ENCODE data around the gene ST6GALNAC4. TPM values are rescaled to one million over a fixed set of nuclear protein-coding genes. Genes with fewer than 3 reads are reported as not detected.

Gene ST6GALNAC4
- 10 to 100 TPM; 22.0 to 25.7 (median 24.7) TPM for total RNA-seq

DNA sequence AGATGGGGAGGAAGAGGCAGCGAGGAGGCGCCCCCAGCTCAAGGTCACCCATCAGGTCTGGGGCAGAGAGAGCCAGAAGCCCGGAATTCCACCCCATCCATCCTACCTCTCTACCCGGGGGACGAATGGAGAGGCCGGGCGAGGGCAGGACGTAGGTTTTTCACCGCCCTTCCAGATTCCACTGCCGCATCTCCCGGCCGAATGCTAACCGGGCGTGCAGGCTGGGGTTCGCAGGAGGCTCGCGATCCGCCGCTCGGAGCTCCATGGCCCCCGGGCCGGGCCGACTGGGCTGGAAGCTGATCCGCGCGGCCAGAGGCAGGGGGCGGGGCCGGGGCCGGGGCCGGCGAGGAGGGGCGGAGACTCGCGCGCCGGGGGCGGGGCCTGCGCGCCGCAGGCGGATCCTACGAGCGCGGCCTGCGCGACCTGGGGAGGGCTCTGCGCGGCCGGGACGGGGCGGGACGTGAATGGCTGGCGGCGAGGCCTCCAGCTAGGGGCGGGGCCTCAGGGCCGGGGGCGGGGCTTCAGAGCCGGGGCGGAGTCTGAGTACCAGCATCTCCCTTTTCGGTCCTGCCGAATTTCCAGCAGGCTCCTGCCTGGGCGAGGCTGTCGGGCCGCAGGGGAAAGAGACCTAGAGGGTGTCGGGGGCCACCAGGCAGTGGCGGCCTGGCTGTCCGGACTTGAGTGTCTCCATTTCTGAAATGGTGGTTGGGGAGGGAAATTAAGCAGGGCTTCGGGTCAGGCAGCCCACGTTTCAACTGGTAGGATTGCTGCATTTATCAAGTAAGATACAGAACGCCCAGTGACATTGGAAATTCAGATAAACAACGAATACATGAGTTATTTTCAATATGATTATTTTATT, at the start of gene ST6GALNAC4:
Gene ST6GALNAC4, minus strand, starts transcription at position 322 of the 862 bp plus-strand sequence. CDS start 622 bp downstream, outside the sequence.
- no peaks in the 10 kb centered on the region for H3K27me3 Mint-ChIP-seq (ENCODE audit: low read depth)
- H3K4me1 Mint-ChIP-seq (ENCODE audit: low read depth) = peaks cover 47% of the 10 kb centered on the region
- no peaks in the 10 kb centered on the region for H3K9me3 Mint-ChIP-seq
- H3K4me3 Mint-ChIP-seq = peak within 1 kb of the TSS; percentile 83
- ATAC-seq (peak; percentile 96 to 98), DNase-seq (peak; percentile 95)
- no peaks in the 10 kb centered on the region for H3K36me3 Mint-ChIP-seq (ENCODE audit: insufficient read depth)

- peaks cover 5% of the 10 kb centered on the region for H3K36me3 Mint-ChIP-seq (ENCODE audit: insufficient read depth)
- DNase-seq (no peak), ATAC-seq (no peak)
- no peaks in the 10 kb centered on the region for H3K9me3 Mint-ChIP-seq
- H3K27me3 Mint-ChIP-seq (ENCODE audit: low read depth) = no peaks in the 10 kb centered on the region
- H3K4me3 Mint-ChIP-seq = peak overlapping the region; percentile 69
- H3K4me1 Mint-ChIP-seq (ENCODE audit: low read depth) = peaks cover 98% of the 10 kb centered on the region
Observed at GRCh38 chr9:127965953-127966352, 49.1 kb upstream of the ST6GALNAC4 start.

- H3K36me3 Mint-ChIP-seq (ENCODE audit: insufficient read depth) = peaks cover 10% of the 10 kb centered on the region
- peaks cover 98% of the 10 kb centered on the region for H3K4me1 Mint-ChIP-seq (ENCODE audit: low read depth)
- DNase-seq = no peak
- no peaks in the 10 kb centered on the region for H3K27me3 Mint-ChIP-seq (ENCODE audit: low read depth)
- no peaks in the 10 kb centered on the region for H3K9me3 Mint-ChIP-seq
- H3K4me3 Mint-ChIP-seq = peak overlapping the region; percentile 52
- ATAC-seq = peak; percentile 15 to 23
Observed at GRCh38 chr9:127963359-127964064, 46.7 kb upstream of the ST6GALNAC4 start.

GRCh38 chr9:127963041-127963358, 46.2 kb upstream of the ST6GALNAC4 start:
- Mint-ChIP-seq H3K4me1 (ENCODE audit: low read depth) (peaks cover 96% of the 10 kb centered on the region), H3K9me3 (no peaks in the 10 kb centered on the region), H3K36me3 (ENCODE audit: insufficient read depth) (peaks cover 10% of the 10 kb centered on the region), H3K27me3 (ENCODE audit: low read depth) (no peaks in the 10 kb centered on the region), H3K4me3 (peak overlapping the region; percentile 52)
- ATAC-seq (no peak), DNase-seq (no peak)

- DNase-seq (no peak), ATAC-seq (no peak)
- Mint-ChIP-seq H3K36me3 (ENCODE audit: insufficient read depth) (peaks cover 10% of the 10 kb centered on the region), H3K4me3 (peak overlapping the region; percentile 52), H3K9me3 (no peaks in the 10 kb centered on the region), H3K4me1 (ENCODE audit: low read depth) (peaks cover 94% of the 10 kb centered on the region), H3K27me3 (ENCODE audit: low read depth) (no peaks in the 10 kb centered on the region)
Observed at GRCh38 chr9:127962278-127962677, 45.4 kb upstream of the ST6GALNAC4 start.

- no peak overlapping the region for H3K4me3 Mint-ChIP-seq
- H3K4me1 Mint-ChIP-seq (ENCODE audit: low read depth) = peaks cover 94% of the 10 kb centered on the region
- DNase-seq (no peak), ATAC-seq (no peak)
- H3K36me3 Mint-ChIP-seq (ENCODE audit: insufficient read depth) = peaks cover 10% of the 10 kb centered on the region
- no peaks in the 10 kb centered on the region for H3K9me3 Mint-ChIP-seq
- no peaks in the 10 kb centered on the region for H3K27me3 Mint-ChIP-seq (ENCODE audit: low read depth)
Observed at GRCh38 chr9:127961613-127962155, 44.8 kb upstream of the ST6GALNAC4 start.

- no peak overlapping the region for H3K4me3 Mint-ChIP-seq
Observed at GRCh38 chr9:127961155-127961490, 44.3 kb upstream of the ST6GALNAC4 start.

DNA sequence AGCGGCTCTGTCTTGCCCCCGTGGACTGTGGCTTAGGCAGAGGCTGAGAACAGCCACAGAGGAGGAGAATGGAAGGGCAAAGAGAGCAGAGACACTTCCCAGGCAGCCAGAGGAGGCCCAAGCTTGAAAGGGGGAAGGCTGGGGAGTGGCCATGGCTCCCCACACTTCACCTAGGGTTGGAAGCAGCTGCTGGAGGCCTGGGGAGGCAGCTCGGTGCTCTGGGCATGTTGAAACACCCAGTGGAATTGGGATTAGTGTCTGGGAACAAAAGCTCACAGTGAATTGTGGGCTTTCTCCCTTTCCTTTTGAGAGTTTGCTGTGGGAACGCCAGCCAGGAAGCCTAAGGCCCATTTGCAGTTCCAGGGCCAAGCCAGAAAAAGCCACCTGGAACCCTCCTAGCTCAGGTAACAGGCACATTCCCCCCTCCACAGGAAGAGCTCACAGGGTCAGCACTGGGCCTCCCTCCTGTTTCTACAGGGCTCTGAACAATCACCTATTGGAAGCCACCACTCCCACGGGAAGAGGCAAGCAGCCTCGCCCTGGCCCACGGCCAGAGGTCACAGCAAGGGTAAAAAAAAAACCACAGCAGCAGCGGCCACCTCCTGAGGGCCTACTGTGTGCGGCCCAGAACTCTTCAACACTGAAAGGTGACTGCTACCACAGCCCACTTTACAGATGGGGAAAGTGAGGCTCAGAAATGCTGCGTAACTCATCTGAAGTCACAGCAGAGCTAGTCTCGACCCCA, 43.7 kb upstream of the ST6GALNAC4 start:
- H3K4me1 Mint-ChIP-seq (ENCODE audit: low read depth) = peaks cover 91% of the 10 kb centered on the region
- H3K36me3 Mint-ChIP-seq (ENCODE audit: insufficient read depth) = peaks cover 10% of the 10 kb centered on the region
- no peak overlapping the region for H3K4me3 Mint-ChIP-seq
- no peaks in the 10 kb centered on the region for H3K9me3 Mint-ChIP-seq
- no peaks in the 10 kb centered on the region for H3K27me3 Mint-ChIP-seq (ENCODE audit: low read depth)
- DNase-seq (no peak), ATAC-seq (no peak)

More at GRCh38 chr9:127961155-127961490, 44.3 kb upstream of the ST6GALNAC4 start:
- DNase-seq = no peak
- H3K4me1 Mint-ChIP-seq (ENCODE audit: low read depth) = peaks cover 90% of the 10 kb centered on the region
- H3K9me3 Mint-ChIP-seq = no peaks in the 10 kb centered on the region
- H3K36me3 Mint-ChIP-seq (ENCODE audit: insufficient read depth) = peaks cover 10% of the 10 kb centered on the region
- no peak for ATAC-seq
- no peaks in the 10 kb centered on the region for H3K27me3 Mint-ChIP-seq (ENCODE audit: low read depth)

DNA sequence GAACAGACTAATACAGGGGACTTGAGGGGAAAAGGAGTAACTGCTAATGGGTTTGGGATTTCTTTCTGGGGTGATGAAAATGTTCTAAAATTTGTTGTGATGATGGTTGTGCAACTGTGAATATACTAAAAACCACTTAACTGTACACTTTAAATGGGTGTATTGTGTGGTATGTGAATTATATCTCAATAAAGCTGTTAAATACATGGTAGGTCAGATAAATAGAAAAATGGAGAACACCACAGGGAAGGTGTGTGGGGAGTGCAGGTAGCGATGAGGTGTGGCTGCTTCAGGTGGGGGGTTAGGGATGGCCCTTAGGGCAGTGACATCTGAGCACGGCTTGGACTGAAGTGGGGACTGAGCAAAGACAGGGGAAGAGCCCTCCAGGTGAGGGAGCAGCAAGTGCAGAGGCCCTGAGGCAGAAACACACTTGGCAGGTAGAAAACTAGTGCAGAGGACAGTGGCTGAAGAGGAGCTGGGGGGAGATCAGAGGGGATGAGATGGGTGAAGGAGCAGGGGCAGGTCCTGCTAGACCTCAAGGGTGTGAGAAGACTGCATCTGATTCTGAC, 43.1 kb upstream of the ST6GALNAC4 start:
- peak overlapping the region; percentile 6 for H3K4me3 Mint-ChIP-seq
- H3K27me3 Mint-ChIP-seq (ENCODE audit: low read depth) = no peaks in the 10 kb centered on the region
- no peaks in the 10 kb centered on the region for H3K9me3 Mint-ChIP-seq
- no peak for DNase-seq
- peaks cover 10% of the 10 kb centered on the region for H3K36me3 Mint-ChIP-seq (ENCODE audit: insufficient read depth)
- ATAC-seq = no peak
- peaks cover 91% of the 10 kb centered on the region for H3K4me1 Mint-ChIP-seq (ENCODE audit: low read depth)

GRCh38 chr9:127959398-127959797, 42.6 kb upstream of the ST6GALNAC4 start:
- H3K4me3 Mint-ChIP-seq = peak overlapping the region; percentile 6
- DNase-seq (no peak), ATAC-seq (no peak)
- peaks cover 92% of the 10 kb centered on the region for H3K4me1 Mint-ChIP-seq (ENCODE audit: low read depth)
- H3K36me3 Mint-ChIP-seq (ENCODE audit: insufficient read depth) = peaks cover 10% of the 10 kb centered on the region
- H3K27me3 Mint-ChIP-seq (ENCODE audit: low read depth) = no peaks in the 10 kb centered on the region
- H3K9me3 Mint-ChIP-seq = no peaks in the 10 kb centered on the region

- Mint-ChIP-seq H3K36me3 (ENCODE audit: insufficient read depth) (peaks cover 10% of the 10 kb centered on the region), H3K27me3 (ENCODE audit: low read depth) (no peaks in the 10 kb centered on the region), H3K4me1 (ENCODE audit: low read depth) (peaks cover 92% of the 10 kb centered on the region), H3K9me3 (no peaks in the 10 kb centered on the region), H3K4me3 (no peak overlapping the region)
- DNase-seq (no peak), ATAC-seq (no peak)
Observed at GRCh38 chr9:127958728-127959127, 41.9 kb upstream of the ST6GALNAC4 start.

- Mint-ChIP-seq H3K36me3 (ENCODE audit: insufficient read depth) (peaks cover 8% of the 10 kb centered on the region), H3K4me1 (ENCODE audit: low read depth) (peaks cover 83% of the 10 kb centered on the region), H3K27me3 (ENCODE audit: low read depth) (no peaks in the 10 kb centered on the region), H3K9me3 (no peaks in the 10 kb centered on the region), H3K4me3 (peak overlapping the region; percentile 71)
- peak; percentile 85 for DNase-seq
- peak; percentile 91 for ATAC-seq
Observed at GRCh38 chr9:127955294-127956015, 38.6 kb upstream of the ST6GALNAC4 start.

GRCh38 chr9:127954831-127955293, 38.0 kb upstream of the ST6GALNAC4 start:
- Mint-ChIP-seq H3K36me3 (ENCODE audit: insufficient read depth) (peaks cover 10% of the 10 kb centered on the region), H3K27me3 (ENCODE audit: low read depth) (no peaks in the 10 kb centered on the region), H3K4me3 (no peak overlapping the region), H3K9me3 (no peaks in the 10 kb centered on the region), H3K4me1 (ENCODE audit: low read depth) (peaks cover 83% of the 10 kb centered on the region)
- ATAC-seq (peak in 1 of 2 donors; percentile 2), DNase-seq (no peak)

Data from activated T-cell treated with anti-CD3 and anti-CD28 coated beads, Interleukin-2, amount 50 U/mL, for 4 hours (primary cell).